Endothelial cell of umbilical vein (primary cell): ENCODE data around the gene MIS18A. TPM values are rescaled to one million over a fixed set of nuclear protein-coding genes. Genes with fewer than 3 reads are reported as not detected.

Source experiments
- BruUV-seq: library from RNA; stranded (reverse); fragments of 400-500 nt; replicated peaks from 2 replicates; lab custom pipeline; 2021; lab: Mats Ljungman, UMichigan
- CTCF ChIA-PET: fragments of 300-600, 350-600 bp; sonication (Branson Sonifier 250); formaldehyde crosslinking; loops from one replicate; lab custom pipeline; 2021; ENCODE audit warnings: antibody characterized with exemption, inconsistent platforms; lab: Charles Lee
- POLR2A ChIA-PET: fragments of 300-600, 350-600 bp; sonication (Branson Sonifier 250); formaldehyde crosslinking; loops from one replicate; lab custom pipeline; 2021; ENCODE audit warnings: antibody characterized with exemption, inconsistent platforms; lab: Charles Lee
- DNase-seq: peaks from one replicate; pipeline ENCODE4 v3.0.0-alpha.2; 2011; ENCODE audit warnings: low read depth, low spot score
- FAIRE-seq: peaks from 2 replicates; lab custom pipeline; 2011; peaks lifted over from hg19 to GRCh38; lab: Jason Lieb, UNC
- H2AFZ ChIP-seq: 2 replicates; pipeline ENCODE4 v1.6.0; 2012; ENCODE audit warnings: low read depth, low read length, control low read depth, inconsistent platforms
- H3K27ac ChIP-seq: 2 replicates; pipeline ENCODE4 v1.5.1; 2011; ENCODE audit warnings: low read depth, mild to moderate bottlenecking, control low read depth, low read length, moderate library complexity; ENCODE audit not compliant: insufficient read depth
- H3K27me3 ChIP-seq, 2 experiments: 2 replicates each; pipeline versions ENCODE4 v1.6.0 to v1.6.1; 2011; ENCODE audit warnings: low read length in 2 of 2, mixed read lengths in 1 of 2; ENCODE audit not compliant: control insufficient read depth in 2 of 2, insufficient read depth in 2 of 2
- H3K36me3 ChIP-seq, 2 experiments: 2 replicates in 1 of 2; 3 replicates in 1 of 2; pipeline ENCODE4 v1.5.1; 2011; ENCODE audit warnings: low read length in 2 of 2, mild to moderate bottlenecking in 1 of 2, moderate library complexity in 1 of 2; ENCODE audit not compliant: control insufficient read depth in 2 of 2, insufficient read depth in 2 of 2; ENCODE audit errors: extremely low read depth in 1 of 2
- H3K4me1 ChIP-seq: 3 replicates; pipeline ENCODE4 v1.5.1; 2011; ENCODE audit warnings: mild to moderate bottlenecking, low read length; ENCODE audit not compliant: control insufficient read depth, insufficient read depth; ENCODE audit errors: extremely low read depth
- H3K4me2 ChIP-seq: 2 replicates; pipeline ENCODE4 v1.6.1; 2011; ENCODE audit warnings: low read length, control low read depth, mixed read lengths; ENCODE audit not compliant: insufficient read depth
- H3K4me3 ChIP-seq, 3 experiments: fragments of 200-600 bp in 1 of 3; sonication (generic), shearing (Covaris generic) in 1 of 3; replicated peaks in 1 of 3; 2 replicates each; pipeline ENCODE4 v1.5.1; 2011 to 2016; ENCODE audit warnings: control low read depth in 3 of 3, low read length in 3 of 3, mild to moderate bottlenecking in 2 of 3, inconsistent platforms in 1 of 3, low read depth in 1 of 3, moderate library complexity in 1 of 3; ENCODE audit not compliant: insufficient read depth in 1 of 3
- H3K79me2 ChIP-seq: 2 replicates; pipeline ENCODE4 v1.6.0; 2012; ENCODE audit warnings: low read length, inconsistent platforms; ENCODE audit not compliant: control insufficient read depth, insufficient read depth
- H3K9ac ChIP-seq: replicated peaks from 2 replicates; pipeline ENCODE3; 2011; ENCODE audit warnings: low read length, control low read depth; ENCODE audit not compliant: insufficient read depth; ENCODE audit errors: extremely low read depth
- H3K9me1 ChIP-seq: replicated peaks from 3 replicates; pipeline ENCODE4 v1.6.0; 2011; ENCODE audit warnings: mild to moderate bottlenecking, low read length; ENCODE audit not compliant: control insufficient read depth, insufficient read depth; ENCODE audit errors: extremely low read depth
- H3K9me3 ChIP-seq: replicated peaks from 2 replicates; pipeline ENCODE4 v1.5.1; 2012; ENCODE audit warnings: low read length, inconsistent platforms; ENCODE audit not compliant: control insufficient read depth, insufficient read depth
- H4K20me1 ChIP-seq: replicated peaks from 2 replicates; pipeline ENCODE3; 2011; ENCODE audit warnings: mild to moderate bottlenecking, low read length; ENCODE audit not compliant: control insufficient read depth, insufficient read depth; ENCODE audit errors: extremely low read depth
- EZH2 ChIP-seq: IDR thresholded peaks from 2 replicates; pipeline ENCODE4 v1.6.1; 2012; ENCODE audit warnings: borderline replicate concordance, low read depth, mild to moderate bottlenecking, moderate library complexity, low read length, inconsistent platforms; ENCODE audit not compliant: severe bottlenecking
- FOS ChIP-seq: IDR thresholded peaks from 2 replicates; pipeline ENCODE4 v1.6.1; 2011; ENCODE audit warnings: mild to moderate bottlenecking, low read length, moderate library complexity, borderline replicate concordance; ENCODE audit not compliant: insufficient read depth
- GATA2 ChIP-seq: IDR thresholded peaks from 2 replicates; pipeline ENCODE4 v1.7.0; 2011; ENCODE audit warnings: low read depth, mild to moderate bottlenecking, moderate library complexity, mixed read lengths, low read length; ENCODE audit not compliant: insufficient read length, insufficient read depth
- JUN ChIP-seq: IDR thresholded peaks from 2 replicates; pipeline ENCODE4 v1.6.1; 2011; ENCODE audit warnings: borderline replicate concordance, low read depth; ENCODE audit not compliant: insufficient read length, insufficient read depth
- MAX ChIP-seq: IDR thresholded peaks from 2 replicates; pipeline ENCODE4 v1.6.1; 2011; ENCODE audit not compliant: insufficient read depth, insufficient read length
- MYC ChIP-seq: IDR thresholded peaks from one replicate; pipeline ENCODE4 v1.6.1; 2011; ENCODE audit warnings: mild to moderate bottlenecking, low read depth, low read length
- POLR2A ChIP-seq: IDR thresholded peaks from 2 replicates; pipeline ENCODE4 v1.6.1; 2012; ENCODE audit warnings: low read depth, mild to moderate bottlenecking, control low read depth, low read length
- POLR2AphosphoS5 ChIP-seq: IDR thresholded peaks from 2 replicates; pipeline ENCODE4 v1.6.1; 2012; ENCODE audit warnings: low read depth, mild to moderate bottlenecking, control low read depth, low read length, moderate library complexity; ENCODE audit not compliant: insufficient read depth
- dilution Hi-C: fragments of 300-500 bp; cut with MboI; formaldehyde crosslinking; loops from one replicate; pipeline ENCODE4 v1.15.0; 2019; ENCODE audit warnings: low sequenced_read_pairs; ENCODE audit not compliant: extremely low pct_ligation_motif_present
- intact Hi-C: fragments of 100-400 bp; cut with micrococcal nuclease; formaldehyde crosslinking; loops from one replicate; pipeline ENCODE4 v1.10.0; 2022
- polyA plus RNA-seq, 4 experiments: library from polyadenylated mRNA; depleted of rRNA in 3 of 4; stranded (reverse) in 3 of 4; unstranded in 1 of 4; fragments of >200 nt; gene quantifications; 2 replicates each; pipeline versions ENCODE4 v1.2.1 to v1.2.3, GENCODE V29; 2011 to 2012; ENCODE audit warnings: missing spikeins in 1 of 4
- total RNA-seq: library from RNA; stranded (reverse); gene quantifications from 2 replicates; pipeline ENCODE4 v1.2.3, GENCODE V29; 2021
- TF ChIP-seq, protein P1 (sequence below), 2 donors: IDR thresholded peaks; 1 replicate in 1 of 2; 2 replicates in 1 of 2; pipeline ENCODE4 v1.5.1; 2011; ENCODE audit warnings: low read length in 2 of 2, mild to moderate bottlenecking in 2 of 2, moderate library complexity in 2 of 2, control low read depth in 1 of 2, inconsistent platforms in 1 of 2, low read depth in 1 of 2; ENCODE audit not compliant: insufficient read depth in 1 of 2; ENCODE audit errors: extremely low read depth in 1 of 2

The MIS18A gene
- total and polyA plus RNA-seq, 2 donors (not counting 3 experiments of a cell fraction or from before 2014, with no cell fraction given) = 7.9 to 19.7 TPM

DNA sequence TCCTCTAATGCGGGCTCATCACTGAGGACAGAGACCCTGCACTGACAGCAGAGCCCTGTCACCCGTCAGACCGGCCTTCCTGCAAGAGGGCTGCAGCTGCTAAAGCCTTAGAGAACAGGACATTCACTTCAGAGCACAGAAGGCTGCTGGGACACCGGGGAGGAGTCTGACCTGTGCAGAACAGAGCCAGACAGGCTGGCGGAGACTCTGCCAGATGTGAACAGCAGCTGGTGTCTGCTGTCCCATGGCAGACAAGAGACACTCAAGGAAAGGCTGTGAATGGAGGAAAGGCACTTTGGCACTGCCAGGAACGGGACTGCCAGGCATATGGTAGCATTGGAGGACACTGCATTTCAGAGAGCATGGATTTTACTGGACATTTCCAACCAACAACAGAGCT, 41.2 kb upstream of the MIS18A start:
- peaks cover 38 to 54% of the 10 kb centered on the region in 2 experiments for H3K36me3 ChIP-seq
- no peaks in the 10 kb centered on the region for H3K9me3 ChIP-seq
- no peaks in the 10 kb centered on the region for H3K4me1 ChIP-seq
- FAIRE-seq = no peak
- H3K79me2 ChIP-seq = no peaks in the 10 kb centered on the region
- H3K4me2 ChIP-seq = no peak overlapping the region
- H3K27ac ChIP-seq = no peak overlapping the region
- BruUV-seq = no TSS peak
- no peak for DNase-seq
- intact Hi-C loops (no loop called here), dilution Hi-C loops (no loop called here)
- H4K20me1 ChIP-seq = no peaks in the 10 kb centered on the region
- no peak overlapping the region for H2AFZ ChIP-seq
- TF ChIP-seq MAX (no peak), FOS (no peak), MYC (no peak), EZH2 (no peak), JUN (no peak), POLR2AphosphoS5 (no peak), POLR2A (no peak), GATA2 (no peak)
- TF ChIP-seq, protein P1, sequence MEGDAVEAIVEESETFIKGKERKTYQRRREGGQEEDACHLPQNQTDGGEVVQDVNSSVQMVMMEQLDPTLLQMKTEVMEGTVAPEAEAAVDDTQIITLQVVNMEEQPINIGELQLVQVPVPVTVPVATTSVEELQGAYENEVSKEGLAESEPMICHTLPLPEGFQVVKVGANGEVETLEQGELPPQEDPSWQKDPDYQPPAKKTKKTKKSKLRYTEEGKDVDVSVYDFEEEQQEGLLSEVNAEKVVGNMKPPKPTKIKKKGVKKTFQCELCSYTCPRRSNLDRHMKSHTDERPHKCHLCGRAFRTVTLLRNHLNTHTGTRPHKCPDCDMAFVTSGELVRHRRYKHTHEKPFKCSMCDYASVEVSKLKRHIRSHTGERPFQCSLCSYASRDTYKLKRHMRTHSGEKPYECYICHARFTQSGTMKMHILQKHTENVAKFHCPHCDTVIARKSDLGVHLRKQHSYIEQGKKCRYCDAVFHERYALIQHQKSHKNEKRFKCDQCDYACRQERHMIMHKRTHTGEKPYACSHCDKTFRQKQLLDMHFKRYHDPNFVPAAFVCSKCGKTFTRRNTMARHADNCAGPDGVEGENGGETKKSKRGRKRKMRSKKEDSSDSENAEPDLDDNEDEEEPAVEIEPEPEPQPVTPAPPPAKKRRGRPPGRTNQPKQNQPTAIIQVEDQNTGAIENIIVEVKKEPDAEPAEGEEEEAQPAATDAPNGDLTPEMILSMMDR (IDR thresholded peaks at IDR 0.05; ENCODE audit: extremely low read depth in 1 of 2, insufficient read depth in 1 of 2, low read depth in 1 of 2, low read length in 2 of 2) = no peak
- H3K9ac ChIP-seq = no peak overlapping the region
- no peaks in the 10 kb centered on the region for H3K9me1 ChIP-seq
- CTCF ChIA-PET = no interaction called here
- no peak overlapping the region for H3K4me3 ChIP-seq
- POLR2A ChIA-PET = no interaction called here
- no peaks in the 10 kb centered on the region for H3K27me3 ChIP-seq
